NCI-H510A (cell line): ENCODE data around the gene MLEC.

ENCODE experiments used
- DNase-seq: peaks from one replicate; lab custom pipeline; 2025; lab: John Stamatoyannopoulos, UW

MLEC gene

GRCh38 chr12:120741476-120742421 is 54.8 kb downstream of the MLEC start:
- no peak for DNase-seq

DNA sequence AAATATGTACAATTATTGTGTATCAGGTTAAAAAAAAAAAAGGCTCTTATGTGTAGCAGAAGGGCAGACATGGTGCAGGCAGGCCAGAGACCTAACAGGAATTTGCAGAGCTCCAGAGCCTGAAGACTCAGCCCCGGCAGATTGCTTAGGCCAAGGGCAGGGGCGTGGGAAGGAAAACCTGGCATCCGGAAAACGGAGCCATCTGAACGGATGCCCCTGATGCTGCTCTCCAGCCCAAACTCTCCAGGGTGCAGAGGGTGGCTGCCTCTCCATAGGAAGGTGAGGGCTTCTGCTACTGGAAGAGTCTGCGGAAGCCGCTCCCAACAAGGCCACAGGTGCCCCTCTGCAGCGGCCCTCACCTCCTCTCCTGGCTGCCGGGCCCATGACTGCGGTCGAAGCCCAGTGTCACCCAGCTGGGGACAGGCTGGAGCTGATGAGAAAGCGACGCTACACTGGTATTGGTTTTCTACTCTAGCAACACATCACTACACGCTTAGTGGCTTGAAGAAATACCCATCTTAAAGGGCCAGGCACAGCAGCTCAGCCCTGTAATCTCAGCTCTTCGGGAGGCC is 58.1 kb downstream of the MLEC start:
- no peak for DNase-seq

DNA sequence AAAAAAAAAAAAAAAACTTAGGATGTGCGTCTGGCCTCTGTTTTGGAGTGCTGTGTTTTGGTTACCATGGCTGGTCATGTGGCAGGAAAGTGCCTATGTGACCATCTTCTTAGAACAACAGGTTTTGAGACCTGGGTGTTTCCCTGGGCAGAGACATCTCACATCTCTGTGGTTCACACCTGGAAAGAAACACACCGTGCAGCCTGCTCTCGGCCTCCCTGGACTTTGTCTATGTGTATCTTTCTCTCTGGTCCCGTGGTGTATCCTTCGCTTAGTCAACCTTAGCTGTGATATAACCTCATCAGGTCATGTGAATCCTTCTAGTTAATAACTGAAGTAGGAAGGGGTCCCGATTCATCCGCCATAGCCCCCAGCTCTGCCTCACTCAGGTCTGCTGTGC is 61.3 kb downstream of the MLEC start:
- DNase-seq: no peak

DNA sequence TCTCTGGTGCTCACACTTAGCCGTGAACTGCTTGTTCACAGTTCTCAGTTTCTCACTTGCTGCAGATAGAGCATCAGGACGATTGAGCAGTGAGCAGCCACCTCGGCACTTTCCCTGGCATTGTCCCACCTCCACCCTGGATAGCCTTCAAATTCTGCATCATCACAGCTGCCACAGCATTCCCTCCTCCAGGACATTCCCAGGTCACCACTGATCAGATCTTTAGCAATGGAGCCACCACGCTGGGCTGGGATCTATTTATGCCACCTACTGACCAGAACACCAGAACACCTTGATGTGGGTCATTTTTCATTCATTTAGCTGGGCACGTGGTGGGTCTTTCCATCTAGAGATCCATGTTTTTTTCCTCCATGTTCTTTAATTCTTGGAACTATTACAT is 62.3 kb downstream of the MLEC start:
- DNase-seq: no peak

- DNase-seq: no peak
Observed at GRCh38 chr12:120750806-120751205, 63.9 kb downstream of the MLEC start.

DNA sequence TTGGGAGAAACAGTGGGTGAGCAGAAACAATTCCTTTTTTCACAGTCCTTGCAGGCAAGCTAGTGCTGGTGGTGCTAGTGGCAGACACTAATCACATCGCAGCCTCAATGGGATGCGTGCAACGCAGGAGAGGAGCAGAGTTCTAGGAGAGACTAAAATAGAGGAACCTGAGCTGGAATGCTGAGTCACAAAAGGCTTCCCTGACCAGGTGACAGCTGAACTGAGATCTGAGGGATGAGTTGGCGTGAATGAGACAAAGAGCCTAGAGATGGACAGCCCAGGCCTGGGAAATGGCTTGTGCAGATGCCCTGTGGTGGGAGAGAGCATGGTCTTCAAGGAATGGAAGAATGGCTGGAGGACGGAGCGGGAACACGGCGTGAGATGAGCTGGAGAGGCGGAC is 64.4 kb downstream of the MLEC start:
- no peak for DNase-seq
